Measurements from ENCODE around the gene PDZD7. TPM values are rescaled to one million over a fixed set of nuclear protein-coding genes. Genes with fewer than 3 reads are reported as not detected.

PDZD7 gene
- total and polyA plus RNA-seq, 9 of the 15 experiments (the other 6 are each of a cell fraction or from before 2014, with no cell fraction given), result 0.04 to 0.24 (median 0.08) TPM; not detected in 3

- TF ChIP-seq CHD7 (IDR thresholded peaks at IDR 0.05; ENCODE audit: low read depth, low read length) (no peak), RFX7 (CRISPR knock-in tag; IDR thresholded peaks at IDR 0.05) (no peak), ZNF609 (CRISPR knock-in tag; IDR thresholded peaks at IDR 0.05; ENCODE audit: borderline replicate concordance) (no peak)
Observed at GRCh38 chr10:101044117-101044516, 13.2 kb upstream of the PDZD7 start (continued).
